AG09319 (cell line): ENCODE data around the gene NEDD1.
A peak's percentile ranks its signal among the peaks of the same experiment; 100 is the strongest.

Source experiments
- DNase-seq: peaks from one replicate; pipeline ENCODE4 v3.0.0-alpha.2; 2010; ENCODE audit warnings: low read depth; ENCODE audit errors: extremely low read depth
- CTCF ChIP-seq: IDR thresholded peaks from 2 replicates; pipeline ENCODE4 v1.5.1; 2011; ENCODE audit warnings: low read depth, mild to moderate bottlenecking, inconsistent platforms, low read length, moderate library complexity

The NEDD1 gene

GRCh38 chr12:96912943-96913342 is 5.9 kb downstream of the NEDD1 start:
- no peak for TF ChIP-seq CTCF
- DNase-seq = no peak

GRCh38 chr12:96919510-96920210 is 12.6 kb downstream of the NEDD1 start:
- DNase-seq = no peak
- no peak for TF ChIP-seq CTCF

- DNase-seq = no peak
- no peak for TF ChIP-seq CTCF
These were observed 41.7 kb downstream of the NEDD1 start for GRCh38 chr12:96948782-96949181.

GRCh38 chr12:96979532-96979931 is 72.5 kb downstream of the NEDD1 start:
- no peak for DNase-seq
- TF ChIP-seq CTCF = no peak

GRCh38 chr12:96980991-96981414 is 73.9 kb downstream of the NEDD1 start:
- no peak for TF ChIP-seq CTCF
- peak; percentile 12 for DNase-seq

GRCh38 chr12:96981911-96982310 is 74.9 kb downstream of the NEDD1 start:
- DNase-seq = no peak
- no peak for TF ChIP-seq CTCF

GRCh38 chr12:96982671-96983070 is 75.6 kb downstream of the NEDD1 start:
- DNase-seq = no peak
- TF ChIP-seq CTCF = no peak
